Bronchial epithelial cell (primary cell): Measurements from ENCODE around the gene RHBDF1. TPM values are rescaled to one million over a fixed set of nuclear protein-coding genes. Genes with fewer than 3 reads are reported as not detected.
A peak's percentile ranks its signal among the peaks of the same experiment; 100 is the strongest.

Source experiments
- DNase-seq: peaks from one replicate; pipeline ENCODE4 v3.0.0-alpha.2; 2010; ENCODE audit warnings: low read depth
- FAIRE-seq: peaks from 2 replicates; lab custom pipeline; 2011; peaks lifted over from hg19 to GRCh38; lab: Jason Lieb, UNC
- H3K27me3 ChIP-seq: 2 replicates; pipeline ENCODE4 v1.5.1; 2011; ENCODE audit warnings: low read length; ENCODE audit not compliant: control insufficient read depth, insufficient read depth
- H3K36me3 ChIP-seq: 2 replicates; pipeline ENCODE4 v1.5.1; 2011; ENCODE audit warnings: low read length; ENCODE audit not compliant: control insufficient read depth, insufficient read depth
- H3K4me3 ChIP-seq: 2 replicates; pipeline ENCODE4 v1.5.1; 2011; ENCODE audit warnings: mild to moderate bottlenecking, low read depth, low read length, control low read depth
- CTCF ChIP-seq: IDR thresholded peaks from 2 replicates; pipeline ENCODE4 v1.5.1; 2011; ENCODE audit warnings: mild to moderate bottlenecking, moderate library complexity, low read length, control low read depth, inconsistent platforms; ENCODE audit not compliant: insufficient read depth, severe bottlenecking
- total RNA-seq: library from RNA; depleted of rRNA; stranded (reverse); fragments of >200 nt; gene quantifications from 2 replicates; pipeline ENCODE4 v1.2.1, GENCODE V29; 2014

RHBDF1 gene
- total RNA-seq, 1 donor from 2014 or later, result 10.3 TPM

DNA sequence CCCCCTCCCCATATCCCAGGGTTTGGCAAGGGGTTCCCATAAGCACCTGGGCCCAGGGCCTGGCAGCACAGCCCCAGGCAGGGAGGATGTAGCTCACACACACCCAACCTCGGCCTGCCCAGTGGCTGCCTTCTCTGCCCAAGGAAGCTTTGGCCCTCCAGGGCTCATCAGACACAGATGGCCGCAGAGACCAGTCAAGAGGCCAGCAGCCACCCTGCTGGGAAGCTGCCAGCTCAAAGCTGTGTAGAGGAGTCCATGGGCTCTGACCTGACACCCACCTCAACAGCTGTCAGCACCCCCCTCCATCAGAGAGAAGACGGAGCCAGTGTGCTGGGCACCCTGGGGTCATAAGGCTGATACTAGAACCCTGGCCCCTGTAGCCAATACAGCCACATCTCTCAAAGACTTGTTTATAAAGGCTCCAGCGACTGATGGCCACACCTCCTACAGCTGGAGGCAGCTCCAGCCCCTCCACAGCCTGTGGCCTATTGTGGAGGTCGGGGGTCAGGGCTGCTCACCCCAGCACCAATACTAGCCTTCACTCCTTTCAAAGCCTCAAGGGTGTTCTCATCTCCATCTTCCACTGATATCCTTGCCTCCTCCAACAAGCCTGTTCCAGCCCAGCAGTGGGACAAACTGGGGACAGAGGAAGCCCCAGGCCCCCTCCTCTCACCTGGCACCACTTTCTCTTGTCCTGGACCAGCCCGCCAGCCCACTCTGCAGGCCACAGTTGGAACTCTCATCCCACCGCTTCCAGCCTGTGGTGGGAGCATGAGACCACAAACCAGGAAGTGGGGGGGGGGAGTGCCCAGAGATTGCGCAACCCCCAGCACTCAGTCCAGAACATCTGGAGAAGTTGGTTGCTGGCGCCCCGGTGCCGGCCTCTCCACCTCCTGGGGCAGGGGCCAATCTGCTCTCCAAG is 3.4 kb upstream of the RHBDF1 start:
- FAIRE-seq (no peak), DNase-seq (peak; percentile 22)
- Histone ChIP-seq H3K4me3 (no peak overlapping the region), H3K36me3 (peaks cover 9% of the 10 kb centered on the region), H3K27me3 (no peaks in the 10 kb centered on the region)
- no peak for TF ChIP-seq CTCF

DNA sequence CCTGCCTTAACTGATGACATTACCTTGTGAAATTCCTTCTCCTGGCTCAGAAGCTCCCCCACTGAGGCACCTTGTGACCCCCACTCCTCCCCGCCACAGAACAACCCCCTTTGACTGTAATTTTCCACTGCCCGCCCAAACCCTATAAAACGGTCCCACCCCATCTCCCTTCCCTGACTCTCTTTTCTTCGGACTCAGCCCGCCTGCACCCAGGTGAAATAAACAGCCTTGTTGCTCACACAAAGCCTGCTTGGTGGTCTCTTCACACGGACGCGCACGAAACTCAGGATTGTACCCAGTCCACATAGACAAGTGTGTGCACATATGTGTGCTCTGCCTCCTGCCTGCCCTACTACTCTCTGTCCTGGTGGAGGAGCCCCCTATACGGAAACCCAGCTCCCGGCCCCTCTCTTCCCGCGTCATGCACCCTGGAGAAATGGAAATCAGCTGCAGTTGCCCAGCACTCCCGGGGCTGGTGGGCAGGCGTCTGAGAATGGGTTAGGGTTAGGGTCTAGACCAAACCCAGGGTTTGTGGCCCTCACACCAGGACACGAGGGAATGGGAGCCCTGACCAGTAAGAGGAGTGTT is 2.4 kb upstream of the RHBDF1 start:
- no peak for FAIRE-seq
- TF ChIP-seq CTCF, result no peak
- Histone ChIP-seq H3K36me3 (peaks cover 5% of the 10 kb centered on the region), H3K27me3 (no peaks in the 10 kb centered on the region), H3K4me3 (no peak overlapping the region)
- no peak for DNase-seq

DNA sequence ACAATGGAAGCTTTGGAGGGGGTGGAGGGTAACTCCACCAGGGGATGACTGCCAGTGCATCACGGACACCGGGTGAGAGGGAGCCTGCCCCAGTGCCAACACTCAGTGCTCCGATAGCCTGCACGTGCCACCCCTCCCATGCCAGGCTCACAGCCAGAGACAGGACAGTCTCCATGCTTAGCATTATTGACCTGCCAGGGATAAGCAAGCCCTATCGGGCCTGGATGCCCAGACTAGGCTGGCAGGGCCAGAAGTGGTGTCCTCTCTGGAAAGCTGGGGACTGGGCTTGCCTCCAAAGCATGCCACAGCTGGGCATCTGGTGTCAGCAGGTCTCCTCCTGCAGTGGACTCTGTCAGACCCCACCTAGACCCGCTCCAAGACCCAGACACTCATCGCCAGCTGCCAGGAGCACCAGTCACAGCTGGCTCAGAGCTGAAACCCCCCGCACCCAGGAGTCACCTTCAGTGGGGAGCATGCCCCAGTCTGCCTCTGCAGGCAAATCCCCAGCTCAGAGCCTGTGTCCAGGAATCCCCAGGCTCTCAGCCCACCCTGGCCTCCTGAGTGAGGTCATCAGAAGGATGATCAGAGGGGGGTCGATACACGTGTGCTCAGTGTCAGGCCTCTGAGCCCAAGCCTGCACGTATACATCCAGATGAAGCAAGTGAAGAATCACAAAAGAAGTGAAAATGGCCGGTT is 1.8 kb upstream of the RHBDF1 start:
- H3K4me3 ChIP-seq, result no peak overlapping the region
- TF ChIP-seq CTCF, result no peak
- no peaks in the 10 kb centered on the region for H3K36me3 ChIP-seq
- no peak for DNase-seq
- H3K27me3 ChIP-seq, result no peaks in the 10 kb centered on the region
- FAIRE-seq, result no peak

DNA sequence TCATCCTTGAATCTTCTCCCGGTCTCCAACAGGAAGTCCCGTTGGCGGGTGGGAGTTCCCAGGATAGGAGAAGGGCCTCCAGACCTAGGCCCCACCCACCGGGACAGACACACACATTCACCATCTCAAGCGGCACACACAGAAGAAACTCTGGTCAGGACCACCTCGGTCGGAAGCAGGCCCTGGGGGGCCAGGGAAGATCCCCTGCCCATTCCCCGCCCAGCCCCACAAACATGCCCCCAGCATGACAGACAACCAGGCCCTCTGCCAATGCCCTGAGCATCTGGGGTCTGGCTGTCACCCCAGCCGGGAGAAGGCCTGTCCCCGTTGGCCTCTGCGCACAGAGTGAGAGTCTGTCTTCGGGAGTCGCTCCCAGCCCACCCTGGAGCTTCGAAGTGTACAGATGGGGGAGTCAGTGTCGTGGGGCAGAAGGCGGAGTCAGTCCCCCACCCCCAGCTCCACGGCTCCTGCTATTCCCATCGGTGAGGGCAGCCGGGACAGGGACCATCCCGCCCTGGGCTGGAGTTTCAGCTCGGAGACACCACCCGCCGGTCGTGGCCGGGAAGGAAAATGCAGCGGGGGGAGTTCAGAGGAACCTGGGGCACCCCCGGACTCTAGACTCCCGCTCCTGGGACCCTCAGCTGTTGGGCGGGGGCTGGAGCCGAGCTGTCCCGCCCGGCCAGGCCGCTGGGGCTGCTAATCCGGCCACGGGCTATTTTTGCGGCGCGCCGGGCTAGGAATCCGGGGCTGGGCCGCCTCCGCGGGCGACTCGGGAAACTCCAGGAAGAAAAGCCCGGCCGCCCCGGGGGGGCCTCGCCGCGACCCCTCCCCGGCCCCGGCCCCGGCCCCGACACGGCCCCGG is 660 bp downstream of the RHBDF1 start:
- Histone ChIP-seq H3K36me3 (no peaks in the 10 kb centered on the region), H3K27me3 (no peaks in the 10 kb centered on the region), H3K4me3 (peak overlapping the region; percentile 75)
- no peak for TF ChIP-seq CTCF
- DNase-seq, result peak; percentile 87
- FAIRE-seq, result no peak

DNA sequence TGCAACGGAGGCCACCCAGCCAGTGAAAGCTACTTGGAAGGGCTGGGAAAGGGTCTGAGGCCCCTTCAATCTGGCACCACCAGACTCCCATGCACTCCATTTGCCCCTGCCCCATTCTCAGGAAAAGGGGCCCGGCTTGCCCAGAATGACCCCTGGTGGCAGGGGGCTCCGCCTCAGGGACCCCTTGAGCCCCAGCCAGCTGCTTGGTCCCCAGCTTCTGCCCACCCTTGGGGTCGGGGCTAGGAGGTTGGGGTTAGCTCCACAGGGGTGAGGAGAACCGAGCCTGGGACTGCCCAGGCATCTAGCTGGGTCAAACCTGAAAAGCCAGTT is 1.3 kb downstream of the RHBDF1 start:
- H3K36me3 ChIP-seq, result no peaks in the 10 kb centered on the region
- H3K27me3 ChIP-seq, result no peaks in the 10 kb centered on the region
- no peak for DNase-seq
- no peak for TF ChIP-seq CTCF
- FAIRE-seq, result no peak
- H3K4me3 ChIP-seq, result peak overlapping the region; percentile 75
